Pancreas (tissue), 10 donors: ENCODE measurements around the gene NOS3. TPM values are rescaled to one million over a fixed set of nuclear protein-coding genes. Genes with fewer than 3 reads are reported as not detected.

ENCODE experiments used
- ATAC-seq, 4 donors: fragments of 200-7000 bp; cut with Tn5 transposase; one replicate each; pipeline versions ENCODE4 v1.8.0 to v1.9.1; 2020; ENCODE audit warnings: mild to moderate bottlenecking in 4 of 4, moderate library complexity in 4 of 4
- DNase-seq, 6 donors: peaks; one replicate each; pipeline ENCODE4 v3.0.0-alpha.2; 2020
- FAIRE-seq: peaks from 2 replicates; lab custom pipeline; 2012; peaks lifted over from hg19 to GRCh38; lab: Jason Lieb, UNC
- H3K27ac ChIP-seq, 4 donors: fragments of 200-600 bp; sonication (generic); 1 replicate in 3 of 4; 2 replicates in 1 of 4; pipeline versions ENCODE4 v1.5.0 to v1.8.0; 2020
- H3K27me3 ChIP-seq, 4 donors: fragments of 200-600 bp; one replicate each; pipeline ENCODE4 v1.8.0; 2021
- H3K36me3 ChIP-seq, 3 donors: fragments of 200-600 bp; sonication (generic) in 1 of 3; one replicate each; pipeline versions ENCODE4 v1.5.0 to v1.8.0; 2020 to 2021
- H3K4me1 ChIP-seq, 3 donors: fragments of 200-600 bp; one replicate each; pipeline ENCODE4 v1.8.0; 2021
- H3K4me3 ChIP-seq, 4 donors: fragments of 200-600 bp; sonication (generic) in 2 of 4; one replicate each; pipeline versions ENCODE4 v1.5.0 to v1.8.0; 2020 to 2021
- H3K9me3 ChIP-seq, 4 donors: fragments of 200-600 bp; one replicate each; pipeline ENCODE4 v1.8.0; 2021
- WGBS, 2 donors: extraction: QIAGEN DNeasy Blood & Tissue Kit; methylation state at CpG; one replicate each; pipeline ENCODE4 v1.1.7; 2013; 5-methylcytosine and 5-hydroxymethylcytosine counted together
- intact Hi-C, 3 donors: fragments of 100-400 bp; cut with DNase I; formaldehyde crosslinking; loops; one replicate each; pipeline versions ENCODE4 v1.11.1 to v1.14.2; 2022
- polyA plus RNA-seq, 2 donors: library from polyadenylated mRNA; stranded (reverse); fragments of 200-250 nt; gene quantifications; one replicate each; pipeline ENCODE4 v1.2.3, GENCODE V29; 2013
- total RNA-seq, 6 donors: library from RNA; stranded (reverse); fragmentation: NEBNext Ultra II Directional in 4 of 6; extraction: Animal tissue kit (Norgen Biotek cat#: 25700) in 4 of 6; gene quantifications; one replicate each; pipeline versions ENCODE4 v1.2.1 to v1.2.4, GENCODE V29; 2021 to 2023
- TF ChIP-seq, protein P1 (sequence below), 4 donors: fragments of 200-600 bp; sonication (generic) in 3 of 4; IDR thresholded peaks; one replicate each; pipeline versions ENCODE4 v1.5.0 to v1.8.0; 2021; ENCODE audit warnings: antibody characterized with exemption in 4 of 4
- donor health status: healthy with polysubstance abuse.
- donor health status: DM: no; HTN: no; CAD: no; lungs with moderate emphysema.
- donor health status: DM: no; HTN: no; CAD: no.
- donor health status: control.
- donor health status: control.
- donor health status: Bipolar disorder and iron deficiency.
- donor health status: DM: yes; HTN: yes; CAD: no.
- donor health status: DM: no; HTN: no; CAD: no.
- donor health status: DM: no; HTN: no; CAD: no.
- donor health status: DM: yes; HTN: yes; CAD: no.

NOS3 gene
- total and polyA plus RNA-seq, 8 donors = 1.0 to 12.5 (median 3.5) TPM

DNA sequence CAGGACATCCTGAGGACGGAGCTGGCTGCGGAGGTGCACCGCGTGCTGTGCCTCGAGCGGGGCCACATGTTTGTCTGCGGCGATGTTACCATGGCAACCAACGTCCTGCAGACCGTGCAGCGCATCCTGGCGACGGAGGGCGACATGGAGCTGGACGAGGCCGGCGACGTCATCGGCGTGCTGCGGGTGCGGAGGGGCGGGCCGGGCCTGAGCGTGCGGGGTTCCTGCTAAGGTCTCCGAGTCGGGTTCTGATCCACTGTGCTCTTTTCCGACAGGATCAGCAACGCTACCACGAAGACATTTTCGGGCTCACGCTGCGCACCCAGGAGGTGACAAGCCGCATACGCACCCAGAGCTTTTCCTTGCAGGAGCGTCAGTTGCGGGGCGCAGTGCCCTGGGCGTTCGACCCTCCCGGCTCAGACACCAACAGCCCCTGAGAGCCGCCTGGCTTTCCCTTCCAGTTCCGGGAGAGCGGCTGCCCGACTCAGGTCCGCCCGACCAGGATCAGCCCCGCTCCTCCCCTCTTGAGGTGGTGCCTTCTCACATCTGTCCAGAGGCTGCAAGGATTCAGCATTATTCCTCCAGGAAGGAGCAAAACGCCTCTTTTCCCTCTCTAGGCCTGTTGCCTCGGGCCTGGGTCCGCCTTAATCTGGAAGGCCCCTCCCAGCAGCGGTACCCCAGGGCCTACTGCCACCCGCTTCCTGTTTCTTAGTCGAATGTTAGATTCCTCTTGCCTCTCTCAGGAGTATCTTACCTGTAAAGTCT, 23.1 kb downstream of the NOS3 start:
- Histone ChIP-seq H3K27me3 (peaks cover 0 to 8% (median 0%) of the 10 kb centered on the region in 4 donors), H3K4me1 (peaks cover 0 to 20% (median 0%) of the 10 kb centered on the region in 3 donors), H3K4me3 (peak overlapping the region in 1 of 4 donors; percentile 32), H3K9me3 (no peaks in the 10 kb centered on the region), H3K27ac (no peak overlapping the region), H3K36me3 (no peaks in the 10 kb centered on the region)
- DNase-seq (peak in 5 of 6 donors; percentile 51 to 85 (median 56)), ATAC-seq (peak; percentile 26 to 55 (median 40)), FAIRE-seq (no peak)
- intact Hi-C loops = no loop called here
- 20 to 21% methylated on average over 48 to 55 of the region's 55 CpGs for WGBS, 2 donors
- TF ChIP-seq, protein P1, sequence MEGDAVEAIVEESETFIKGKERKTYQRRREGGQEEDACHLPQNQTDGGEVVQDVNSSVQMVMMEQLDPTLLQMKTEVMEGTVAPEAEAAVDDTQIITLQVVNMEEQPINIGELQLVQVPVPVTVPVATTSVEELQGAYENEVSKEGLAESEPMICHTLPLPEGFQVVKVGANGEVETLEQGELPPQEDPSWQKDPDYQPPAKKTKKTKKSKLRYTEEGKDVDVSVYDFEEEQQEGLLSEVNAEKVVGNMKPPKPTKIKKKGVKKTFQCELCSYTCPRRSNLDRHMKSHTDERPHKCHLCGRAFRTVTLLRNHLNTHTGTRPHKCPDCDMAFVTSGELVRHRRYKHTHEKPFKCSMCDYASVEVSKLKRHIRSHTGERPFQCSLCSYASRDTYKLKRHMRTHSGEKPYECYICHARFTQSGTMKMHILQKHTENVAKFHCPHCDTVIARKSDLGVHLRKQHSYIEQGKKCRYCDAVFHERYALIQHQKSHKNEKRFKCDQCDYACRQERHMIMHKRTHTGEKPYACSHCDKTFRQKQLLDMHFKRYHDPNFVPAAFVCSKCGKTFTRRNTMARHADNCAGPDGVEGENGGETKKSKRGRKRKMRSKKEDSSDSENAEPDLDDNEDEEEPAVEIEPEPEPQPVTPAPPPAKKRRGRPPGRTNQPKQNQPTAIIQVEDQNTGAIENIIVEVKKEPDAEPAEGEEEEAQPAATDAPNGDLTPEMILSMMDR (IDR thresholded peaks at IDR 0.05) = no peak

DNA sequence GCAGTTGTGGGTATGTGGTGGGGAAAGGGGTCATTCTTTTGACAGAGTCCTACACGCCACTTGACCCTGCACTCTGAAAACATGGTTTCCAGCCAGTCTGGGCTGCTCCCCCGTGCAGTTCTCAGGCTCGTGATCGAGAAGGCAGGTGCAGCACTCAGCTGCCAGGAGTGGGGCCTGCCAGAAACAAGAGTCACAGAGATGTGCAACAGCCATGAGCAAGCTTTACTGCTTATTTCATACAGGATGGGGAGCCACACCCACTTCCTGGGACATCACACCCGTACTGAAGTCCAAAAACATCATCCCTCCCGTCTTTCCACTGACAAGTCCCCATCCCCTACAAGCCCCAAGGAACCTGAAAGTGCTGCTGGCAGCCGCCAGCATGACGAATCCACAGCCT, 24.1 kb downstream of the NOS3 start:
- H3K27ac ChIP-seq = no peak overlapping the region
- ATAC-seq (no peak), FAIRE-seq (no peak), DNase-seq (no peak)
- peaks cover 0 to 20% (median 0%) of the 10 kb centered on the region in 3 donors for H3K4me1 ChIP-seq
- TF ChIP-seq, protein P1 (IDR thresholded peaks at IDR 0.05) = no peak
- intact Hi-C loops = no loop called here
- peaks cover 0 to 8% (median 0%) of the 10 kb centered on the region in 4 donors for H3K27me3 ChIP-seq
- no peaks in the 10 kb centered on the region for H3K9me3 ChIP-seq
- H3K4me3 ChIP-seq = no peak overlapping the region
- H3K36me3 ChIP-seq = no peaks in the 10 kb centered on the region
- 75 to 89% methylated on average over 8 of the region's 8 CpGs for WGBS, 2 donors

DNA sequence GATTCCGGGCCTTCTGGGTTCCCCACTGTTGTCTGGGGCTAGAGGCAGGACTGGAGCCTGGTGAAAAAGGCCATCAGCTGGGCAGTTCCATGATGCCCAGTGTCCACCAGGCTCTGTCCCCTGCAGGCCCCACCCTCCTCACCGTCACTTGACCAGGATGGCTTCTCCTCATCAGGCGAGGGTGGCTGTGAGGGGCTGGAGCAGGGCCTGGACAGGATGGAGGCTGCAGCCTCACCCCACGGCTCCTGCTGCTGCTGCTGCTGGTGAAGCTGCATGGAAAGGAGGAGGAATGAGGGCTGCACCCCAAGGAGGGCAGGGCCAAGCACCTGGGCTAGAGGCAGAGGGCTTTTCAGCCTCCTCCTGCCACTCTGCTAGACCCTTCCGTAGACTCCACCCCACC, 25.1 kb downstream of the NOS3 start:
- Histone ChIP-seq H3K36me3 (no peaks in the 10 kb centered on the region), H3K27ac (no peak overlapping the region), H3K4me3 (no peak overlapping the region), H3K9me3 (no peaks in the 10 kb centered on the region), H3K4me1 (peaks cover 0 to 20% (median 0%) of the 10 kb centered on the region in 3 donors), H3K27me3 (peaks cover 0 to 8% (median 0%) of the 10 kb centered on the region in 4 donors)
- 79 to 87% methylated on average over 5 of the region's 5 CpGs for WGBS, 2 donors
- ATAC-seq (no peak), DNase-seq (peak in 1 of 6 donors; percentile 49), FAIRE-seq (no peak)
- TF ChIP-seq, protein P1 (IDR thresholded peaks at IDR 0.05) = no peak
- intact Hi-C loops = no loop called here

DNA sequence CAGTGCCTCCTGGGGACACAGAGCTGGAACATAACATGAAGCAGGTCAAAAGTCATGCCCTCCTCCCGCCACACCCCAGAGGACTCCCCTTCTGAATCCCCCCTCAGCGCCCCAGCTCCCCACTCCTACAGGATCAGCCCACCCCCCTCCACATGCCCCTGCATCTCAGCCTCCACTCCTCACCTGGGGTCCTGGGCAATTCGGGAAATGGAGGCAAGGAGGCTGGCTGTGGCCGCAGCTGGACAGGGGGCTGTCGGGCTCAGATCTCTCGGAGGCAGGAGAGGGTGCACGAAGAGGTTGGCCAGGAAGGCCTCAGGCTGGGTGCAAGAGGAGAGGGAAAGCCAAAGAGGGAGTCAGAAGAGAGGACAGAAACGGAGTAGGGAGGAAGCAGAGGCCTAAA, 25.7 kb downstream of the NOS3 start:
- ATAC-seq (no peak), FAIRE-seq (no peak), DNase-seq (peak in 1 of 6 donors; percentile 60)
- no peak overlapping the region for H3K27ac ChIP-seq
- WGBS, 2 donors = 71 to 83% methylated on average over 8 of the region's 8 CpGs
- TF ChIP-seq, protein P1 (IDR thresholded peaks at IDR 0.05) = no peak
- no peak overlapping the region for H3K4me3 ChIP-seq
- peaks cover 0 to 20% (median 0%) of the 10 kb centered on the region in 3 donors for H3K4me1 ChIP-seq
- no peaks in the 10 kb centered on the region for H3K36me3 ChIP-seq
- no peaks in the 10 kb centered on the region for H3K9me3 ChIP-seq
- intact Hi-C loops = no loop called here
- peaks cover 0 to 8% (median 0%) of the 10 kb centered on the region in 4 donors for H3K27me3 ChIP-seq

DNA sequence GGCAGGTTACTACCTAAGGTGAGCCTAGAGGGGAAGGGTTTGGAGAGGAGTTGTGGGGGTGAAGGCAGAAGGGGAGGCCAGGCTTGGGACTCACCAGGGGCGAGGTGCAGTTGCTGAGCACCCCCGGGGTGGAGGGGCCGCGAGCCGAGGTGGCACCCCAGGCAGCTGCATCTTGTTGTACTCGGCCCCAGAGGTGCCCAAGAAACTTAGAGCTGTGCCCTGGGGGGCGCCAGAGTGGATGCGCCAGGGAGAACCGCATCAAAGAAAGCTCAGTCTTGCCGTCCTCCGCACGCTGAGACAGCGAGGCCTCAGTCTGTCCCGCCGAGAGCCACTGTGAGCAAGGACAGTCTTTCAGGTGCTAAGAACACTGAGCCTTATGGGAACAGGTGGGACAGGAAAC, 26.1 kb downstream of the NOS3 start:
- H3K9me3 ChIP-seq = no peaks in the 10 kb centered on the region
- ATAC-seq (no peak), DNase-seq (peak in 1 of 6 donors; percentile 58), FAIRE-seq (no peak)
- TF ChIP-seq, protein P1 (IDR thresholded peaks at IDR 0.05) = no peak
- peaks cover 0 to 8% (median 0%) of the 10 kb centered on the region in 4 donors for H3K27me3 ChIP-seq
- H3K4me3 ChIP-seq = no peak overlapping the region
- H3K27ac ChIP-seq = no peak overlapping the region
- 78% methylated on average over 15 of the region's 15 CpGs for WGBS, 2 donors
- H3K36me3 ChIP-seq = no peaks in the 10 kb centered on the region
- H3K4me1 ChIP-seq = peaks cover 0 to 20% (median 0%) of the 10 kb centered on the region in 3 donors
- intact Hi-C loops = no loop called here
